HG02678 (cell line): ENCODE data around the gene TMEM14B.
"Not testable (repeated sequence)": the region's sequence is repeated elsewhere in the genome, so short reads cannot be mapped to it uniquely, and the experiment has no call there.

Experiments used
- ATAC-seq: cut with Tn5 transposase; IDR thresholded peaks from one replicate; pipeline ENCODE4 v1.9.1; 2021; ENCODE audit warnings: mild to moderate bottlenecking, moderate library complexity; ENCODE audit not compliant: unreplicated experiment

TMEM14B gene

DNA sequence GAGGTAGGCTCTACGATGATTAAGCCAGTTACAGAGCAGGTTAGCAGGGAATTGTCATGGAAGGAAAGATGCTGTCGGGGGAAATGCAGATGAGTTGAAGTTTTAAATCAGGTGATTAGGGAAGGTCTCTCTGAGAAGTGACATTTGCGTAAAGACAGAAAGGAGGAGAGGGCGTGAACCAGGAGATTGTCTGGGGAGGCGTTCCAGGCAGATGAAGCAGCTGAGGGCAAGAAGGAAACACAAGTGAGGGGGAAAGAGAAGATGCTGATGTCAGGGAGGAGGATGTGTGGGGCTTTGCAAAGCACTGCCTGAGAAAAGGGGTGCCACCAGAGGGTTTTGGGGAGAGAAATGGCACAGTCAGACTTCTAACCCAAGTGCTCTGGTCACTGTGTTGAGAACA is 2.5 kb upstream of the TMEM14B start:
- ATAC-seq = no peak

DNA sequence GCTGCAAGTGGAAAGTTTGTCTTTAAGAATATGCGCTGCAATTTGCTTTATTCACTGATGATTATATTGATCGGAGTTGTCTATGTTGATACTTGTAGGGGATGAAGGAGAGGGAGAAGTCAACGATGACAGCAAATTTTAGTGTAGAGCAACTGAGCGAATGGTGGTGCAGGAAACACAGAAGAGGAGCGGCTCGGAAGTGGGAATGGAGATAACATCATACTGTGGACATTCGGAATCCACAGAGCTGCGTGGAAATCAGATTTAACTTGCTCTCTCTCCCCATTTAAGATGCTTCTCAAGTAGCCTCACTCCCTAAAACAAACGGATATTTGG is 722 bp upstream of the TMEM14B start:
- ATAC-seq = no peak

DNA sequence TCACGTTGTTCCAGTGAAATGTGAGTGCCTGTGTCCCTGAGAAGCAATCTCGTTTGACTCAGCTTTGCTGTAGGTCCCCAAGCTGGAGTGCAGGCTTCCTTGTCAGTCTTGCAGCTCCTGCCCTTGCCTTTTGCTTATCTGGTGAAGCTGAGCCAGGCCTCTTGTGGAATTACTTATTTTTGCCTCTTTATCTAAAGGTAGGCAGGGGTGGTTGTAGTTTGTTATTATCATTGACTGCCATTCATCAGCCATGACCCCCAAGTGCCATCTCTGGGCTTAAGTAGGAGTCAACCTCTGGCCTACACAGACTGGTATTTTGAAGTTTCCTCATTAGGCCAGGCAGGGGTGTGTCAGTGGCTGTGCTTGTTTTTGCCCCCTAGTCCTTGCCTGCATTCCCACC is 2.1 kb downstream of the TMEM14B start:
- no peak for ATAC-seq

DNA sequence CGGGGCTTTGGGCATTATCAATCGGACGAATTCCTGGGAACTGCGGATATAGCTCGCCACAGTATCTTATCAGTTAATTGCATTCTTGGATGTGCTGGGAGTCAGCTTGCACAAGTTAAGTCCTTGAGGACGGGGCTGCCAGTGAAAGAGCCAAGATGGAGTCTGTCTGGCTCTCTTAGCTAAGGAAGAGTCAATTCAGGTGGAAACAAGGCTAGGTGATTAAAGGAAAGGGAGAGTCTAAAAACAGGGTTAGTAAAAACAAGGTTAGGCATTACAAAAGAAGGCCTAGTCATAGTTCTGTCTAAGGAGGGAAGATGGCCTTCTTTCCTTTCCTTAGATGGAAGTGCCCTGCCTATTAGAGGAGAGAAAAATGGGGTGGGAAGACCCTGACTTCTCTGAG is 3.0 kb downstream of the TMEM14B start:
- not testable (repeated sequence) for ATAC-seq

DNA sequence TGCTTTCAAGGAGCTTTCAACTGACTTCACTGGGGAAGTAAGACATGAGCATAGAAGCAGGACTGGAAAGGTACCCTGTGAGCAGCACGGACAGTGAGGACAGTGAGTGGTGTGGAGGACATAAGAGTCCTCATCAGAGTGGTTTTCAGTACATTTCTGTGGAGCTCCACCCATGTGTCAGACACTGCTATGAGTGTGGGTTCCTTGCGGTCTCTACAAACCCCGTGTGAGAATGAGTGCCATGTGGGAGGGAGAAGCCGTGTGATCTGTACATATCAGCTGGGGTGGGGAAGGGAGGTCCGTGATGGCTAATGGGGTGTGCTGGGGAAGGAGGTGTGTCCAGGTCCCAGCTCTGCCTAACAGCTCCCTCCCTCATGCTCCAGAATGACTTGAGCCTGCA is 4.2 kb downstream of the TMEM14B start:
- ATAC-seq = not testable (repeated sequence)

DNA sequence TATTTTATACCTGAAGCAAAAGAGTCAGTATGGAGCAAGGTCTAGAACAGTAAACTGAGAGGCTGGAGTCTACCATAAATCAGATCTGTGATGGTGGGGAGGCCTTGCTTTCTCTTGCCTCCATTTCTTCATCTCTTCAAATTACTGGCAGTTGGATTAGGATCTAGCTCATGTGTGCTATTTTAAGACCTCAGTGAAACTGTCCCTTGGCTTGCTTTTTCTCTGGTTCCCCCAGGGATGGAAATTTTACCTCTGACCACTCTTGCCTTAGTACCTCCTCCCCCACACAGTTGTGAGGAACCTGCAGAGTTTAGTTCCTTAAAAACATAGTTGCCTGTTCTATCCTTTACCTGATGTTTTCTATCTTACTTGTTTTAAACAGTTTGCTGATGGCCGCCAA is 8.5 kb downstream of the TMEM14B start:
- ATAC-seq = no peak

DNA sequence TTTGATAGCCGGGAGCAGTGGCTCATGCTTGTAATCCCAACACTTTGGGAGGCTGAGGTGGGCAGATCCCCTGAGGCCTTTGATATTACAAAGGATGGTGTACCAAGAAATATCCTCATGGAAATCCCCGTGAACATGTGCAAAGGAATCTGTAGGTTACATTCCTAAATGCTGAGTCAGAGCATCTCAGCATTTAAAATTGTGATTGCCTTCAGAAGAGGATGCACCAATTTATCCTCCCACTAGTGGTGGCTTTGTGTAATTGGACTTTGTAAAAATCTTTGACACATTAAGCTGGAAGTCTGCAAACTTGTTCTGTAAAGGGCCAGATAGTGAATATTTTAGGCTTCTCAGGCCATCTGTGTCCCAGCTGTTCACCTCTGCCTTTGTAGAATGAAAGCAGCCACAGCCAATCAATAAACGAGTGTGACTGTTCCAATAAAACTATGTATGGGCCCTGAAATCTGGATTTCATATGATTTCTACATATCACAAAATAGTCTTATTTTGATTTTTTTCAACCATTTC is 11.8 kb downstream of the TMEM14B start:
- no peak for ATAC-seq

DNA sequence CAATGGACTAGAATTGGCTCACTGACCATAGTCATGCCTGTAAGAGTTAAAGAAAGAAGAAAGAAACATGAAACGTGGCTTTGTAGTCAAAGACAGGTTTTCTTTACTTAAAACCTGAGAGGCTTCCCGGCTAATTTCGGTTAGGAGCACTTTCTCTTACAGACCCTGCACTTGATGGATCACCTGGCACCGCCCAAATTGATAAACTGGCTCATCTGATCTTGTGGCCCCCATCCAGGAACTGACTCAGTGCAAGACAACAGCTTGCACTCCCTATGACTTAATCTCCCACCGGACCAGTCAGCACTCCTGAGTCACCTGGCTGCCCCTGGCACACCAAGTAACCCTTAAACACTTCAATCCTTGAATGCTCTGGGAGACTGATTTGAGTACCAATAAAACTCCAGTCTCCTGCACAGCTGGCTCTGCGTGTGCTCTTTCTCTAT is 12.3 kb downstream of the TMEM14B start:
- no peak for ATAC-seq

DNA sequence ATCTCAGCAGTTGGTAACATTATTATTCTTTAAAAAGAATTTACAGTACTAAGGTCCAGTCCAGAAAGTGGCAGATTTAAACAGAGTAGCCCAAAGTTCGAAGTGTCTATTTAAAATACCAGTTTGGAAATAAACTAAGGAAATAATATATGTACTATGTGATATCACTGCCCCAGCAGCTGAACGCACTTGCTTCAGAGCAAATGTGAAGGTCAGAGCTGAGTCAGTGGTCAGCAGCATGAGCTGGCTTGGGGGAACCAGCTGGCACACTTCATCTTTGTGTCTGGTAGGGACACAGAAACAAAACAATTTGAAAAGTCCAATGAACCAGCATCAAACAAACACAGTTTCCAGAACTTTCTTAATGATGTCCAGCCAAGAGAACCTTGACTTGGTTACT is 15.4 kb downstream of the TMEM14B start:
- ATAC-seq = no peak

DNA sequence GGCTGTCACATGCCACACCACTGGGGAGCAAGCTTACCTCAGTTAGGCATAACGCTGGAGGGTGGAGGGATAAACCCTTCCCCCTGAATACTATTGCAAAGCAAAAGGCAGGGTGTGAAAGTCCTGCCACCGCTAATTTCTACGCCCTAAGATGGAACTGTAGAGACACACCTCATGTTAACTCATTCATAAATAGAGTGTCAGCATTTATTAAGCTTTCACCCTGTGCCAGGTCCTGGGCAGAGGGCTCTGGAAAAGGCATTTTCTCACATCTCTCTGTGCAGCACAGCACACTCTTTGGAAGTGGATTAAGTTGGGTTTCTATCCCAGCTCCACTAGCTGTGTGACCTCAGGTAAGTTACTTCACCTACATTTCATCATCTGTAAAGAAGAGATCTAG is 21.8 kb downstream of the TMEM14B start:
- no peak for ATAC-seq

DNA sequence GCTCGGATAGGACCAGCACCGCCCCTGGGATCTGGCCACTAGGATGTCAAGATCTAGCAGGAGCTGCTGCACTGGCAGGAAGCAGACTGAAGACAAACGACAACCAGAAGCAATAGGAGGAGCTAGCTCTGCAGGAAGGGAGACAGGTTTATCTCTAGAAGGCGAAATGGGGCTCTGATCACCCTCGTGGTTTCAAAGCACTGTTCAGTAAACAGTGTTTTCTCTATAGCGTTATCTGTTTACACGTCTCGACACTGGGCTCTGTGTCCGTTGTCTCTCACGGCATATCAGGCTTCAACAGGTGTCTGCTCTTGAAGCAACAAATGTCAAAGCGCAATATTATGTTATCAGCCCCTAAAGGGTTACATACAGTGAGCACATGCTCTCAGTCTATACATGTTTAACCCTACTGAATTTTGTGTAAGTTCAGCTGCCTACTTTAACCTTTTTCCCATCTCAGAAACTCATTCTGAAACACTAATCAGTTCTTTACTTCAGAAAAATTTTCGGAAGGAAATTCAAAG is 23.8 kb downstream of the TMEM14B start:
- ATAC-seq = no peak

DNA sequence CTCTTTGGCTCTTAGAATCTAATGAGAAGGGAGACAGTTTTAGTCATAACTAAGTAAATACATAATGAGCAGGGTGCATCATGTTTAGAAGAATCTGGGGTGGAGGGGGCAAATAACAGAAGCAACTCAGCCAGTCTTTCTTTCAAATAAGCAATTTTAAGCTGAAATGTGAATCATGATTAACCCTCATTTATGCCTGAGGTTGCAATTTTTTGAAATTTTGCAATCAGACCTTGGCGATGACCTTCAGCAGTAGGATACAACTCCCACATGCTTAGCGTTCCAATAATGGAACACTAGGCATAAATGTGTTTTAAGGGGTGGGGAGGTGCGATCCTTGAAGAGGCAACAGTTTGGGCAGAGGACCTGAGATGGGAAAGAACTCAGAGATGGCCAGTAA is 30.6 kb downstream of the TMEM14B start:
- ATAC-seq = no peak

DNA sequence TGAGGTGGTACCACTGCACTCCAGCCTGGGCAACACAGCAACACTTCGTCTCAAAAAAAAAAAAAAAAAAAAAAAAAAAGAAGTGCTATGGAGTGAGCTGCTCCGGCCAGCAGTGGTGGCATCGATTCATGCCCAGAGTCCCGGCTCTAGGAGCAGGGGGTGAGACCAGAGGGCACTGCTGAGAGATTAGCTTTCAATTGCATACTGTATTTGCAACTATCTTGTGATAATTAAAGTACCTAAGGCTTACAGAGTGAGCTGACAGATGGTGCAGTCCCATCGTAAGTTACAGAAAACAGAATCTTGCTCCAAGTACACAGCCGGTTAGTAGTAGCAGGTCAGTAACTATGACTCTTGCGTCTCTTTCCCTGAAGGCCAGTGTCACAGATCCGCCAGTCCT is 31.5 kb downstream of the TMEM14B start:
- no peak for ATAC-seq

DNA sequence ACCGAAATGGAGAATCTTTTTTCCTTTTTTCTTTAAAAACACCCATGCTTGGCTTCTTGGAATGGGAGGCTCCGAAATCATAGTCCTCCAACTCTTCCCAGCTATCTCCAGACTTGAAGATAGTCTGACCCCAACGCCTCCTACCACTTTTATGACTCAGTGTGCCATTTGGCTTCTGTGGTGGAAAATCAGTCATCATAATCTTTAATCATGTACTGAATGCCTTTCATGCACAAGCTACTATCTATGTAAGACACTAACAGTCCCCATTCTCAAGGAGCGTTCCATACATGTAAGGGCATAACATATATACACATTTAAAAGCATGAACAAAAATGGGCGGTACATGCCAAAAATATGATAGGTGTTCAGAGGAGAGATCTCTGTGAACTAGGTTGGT is 44.1 kb downstream of the TMEM14B start:
- no peak for ATAC-seq

DNA sequence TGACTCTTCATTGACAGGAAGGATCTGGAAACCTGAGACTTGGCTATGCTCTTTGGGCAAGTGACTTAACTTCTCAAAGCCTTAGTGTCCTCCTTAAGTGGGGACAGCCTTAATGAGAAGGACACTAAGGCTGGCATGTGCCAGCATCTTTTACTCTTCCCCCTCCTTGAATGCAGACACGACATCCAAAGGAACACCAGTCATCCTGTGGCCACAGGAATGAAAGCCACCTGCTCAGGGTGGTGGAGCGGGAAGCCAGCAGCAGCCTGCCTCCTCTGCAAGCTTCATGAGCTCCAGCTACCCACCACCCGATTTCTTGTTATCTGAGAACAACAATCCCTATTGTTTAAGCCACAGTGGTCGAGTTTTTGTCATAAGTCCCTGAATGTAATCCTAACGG is 44.5 kb downstream of the TMEM14B start:
- ATAC-seq = no peak

DNA sequence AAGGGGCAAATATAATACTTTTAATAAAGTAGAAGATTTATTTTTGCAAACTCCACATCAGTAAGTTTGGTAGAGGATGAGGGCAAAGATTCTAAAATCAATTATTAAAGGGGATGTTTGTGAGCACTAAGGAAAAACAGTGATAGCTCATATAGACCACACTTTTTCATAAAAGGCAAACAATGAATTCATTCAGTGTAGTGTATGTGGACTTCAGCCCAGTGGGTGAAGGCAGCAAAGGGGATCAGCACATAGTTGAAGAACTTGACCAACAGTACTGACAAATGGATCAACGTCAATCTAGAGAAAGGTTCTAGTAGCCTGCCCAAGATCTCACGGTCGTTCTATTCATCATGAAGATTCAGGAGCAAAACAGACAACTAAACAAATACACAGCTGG is 45.4 kb downstream of the TMEM14B start:
- ATAC-seq = no peak

DNA sequence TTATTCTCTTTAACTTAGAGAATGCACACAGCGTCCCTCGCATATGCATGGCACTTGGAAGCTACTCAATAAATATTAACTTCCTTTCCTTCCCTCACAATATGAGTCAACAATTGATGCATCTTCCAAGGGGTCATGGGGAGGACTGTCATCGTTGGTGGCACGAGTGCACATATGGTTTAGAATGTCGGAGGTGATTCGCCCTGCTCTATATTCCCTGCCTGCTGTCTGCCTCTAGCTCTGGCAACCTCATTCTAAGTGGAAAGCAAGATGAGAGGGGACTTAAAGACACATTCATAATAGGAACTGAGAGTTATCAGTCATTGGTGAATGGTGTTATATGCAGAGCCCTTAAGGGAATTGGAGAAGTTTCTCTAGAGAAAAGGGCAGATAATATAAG is 46.1 kb downstream of the TMEM14B start:
- no peak for ATAC-seq

DNA sequence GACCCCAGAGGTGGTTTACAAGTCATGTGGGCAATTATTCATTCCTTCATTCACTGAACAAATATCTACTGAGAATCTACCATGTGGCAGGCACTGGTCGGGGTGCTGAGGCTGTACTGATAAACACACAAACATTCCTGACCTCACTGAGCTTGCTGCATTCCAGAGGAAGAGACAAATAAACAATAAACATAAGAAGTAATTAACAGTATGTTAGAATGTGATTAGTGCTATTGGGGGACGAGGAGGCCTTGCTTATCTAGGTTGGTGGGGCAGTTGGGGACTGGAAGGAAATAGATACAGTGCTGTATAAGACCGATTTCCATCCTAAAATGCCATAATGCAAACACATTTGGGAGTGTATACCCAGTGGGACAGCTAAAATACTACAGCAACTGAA is 46.6 kb downstream of the TMEM14B start:
- ATAC-seq = no peak

DNA sequence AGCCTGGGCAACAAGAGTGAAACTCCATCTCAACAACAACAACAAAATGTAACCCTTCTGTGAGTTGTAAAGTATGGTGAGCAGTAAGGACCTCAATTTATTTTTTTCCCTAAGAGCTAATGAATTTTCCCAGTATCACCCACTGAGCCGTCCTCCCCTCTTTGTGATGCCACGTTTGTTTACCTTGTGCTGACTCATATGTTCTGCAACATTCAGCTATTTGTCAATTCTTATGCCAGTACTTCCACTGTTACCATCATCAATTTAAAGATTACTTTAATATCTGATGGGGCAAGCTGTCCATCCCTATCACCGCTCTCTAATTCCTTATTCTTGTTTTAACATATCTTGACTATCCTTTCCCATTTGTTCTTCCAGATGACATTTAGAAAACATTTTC is 53.2 kb downstream of the TMEM14B start:
- ATAC-seq = no peak

DNA sequence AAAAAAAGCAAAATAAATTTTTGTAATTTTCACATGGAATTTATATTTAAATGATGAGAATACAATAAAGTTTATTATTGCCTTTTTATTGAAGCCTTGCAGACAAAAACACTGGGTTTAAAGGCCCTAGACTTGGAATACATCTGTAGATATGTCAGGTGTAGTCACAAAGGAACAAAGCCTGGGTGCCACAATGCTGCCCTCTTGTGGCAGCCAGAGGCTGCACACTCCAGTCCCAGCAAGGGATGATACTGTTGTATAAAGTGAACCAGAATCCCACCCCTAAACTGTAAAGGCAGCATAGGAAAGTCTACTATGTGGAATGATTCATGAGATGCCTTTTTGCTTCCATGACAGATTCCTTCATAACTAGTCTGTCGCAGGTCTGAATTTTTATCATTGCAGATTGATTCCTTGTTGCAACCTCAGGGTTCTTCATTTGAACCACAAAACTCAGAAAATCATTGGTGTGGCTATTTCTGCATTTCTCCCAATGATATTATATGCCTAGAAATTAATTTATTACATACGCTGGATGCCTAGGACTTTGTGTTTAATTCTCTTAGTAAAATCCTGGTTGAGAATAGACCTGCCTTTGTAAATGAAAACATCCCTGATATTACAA is 53.7 kb downstream of the TMEM14B start:
- ATAC-seq = peak; percentile 97
